Testis (tissue), 2 donors: ENCODE measurements around the gene NT5C.

Experiments
- POLR2A ChIP-seq: fragments of 450-650 bp; IDR thresholded peaks from one replicate; pipeline ENCODE4 v1.6.1; 2017; ENCODE audit warnings: antibody characterized with exemption, mild to moderate bottlenecking, moderate library complexity
- TF ChIP-seq, protein P1 (sequence below), 3 experiments: fragments of 450-650 bp in 2 of 3; fragments of 200-600 bp in 1 of 3; sonication (generic) in 1 of 3; IDR thresholded peaks; one replicate each; pipeline ENCODE4 v1.5.1; 2016 to 2019; ENCODE audit warnings: antibody characterized with exemption in 3 of 3, mild to moderate bottlenecking in 2 of 3, moderate library complexity in 1 of 3

- TF ChIP-seq, protein P1, sequence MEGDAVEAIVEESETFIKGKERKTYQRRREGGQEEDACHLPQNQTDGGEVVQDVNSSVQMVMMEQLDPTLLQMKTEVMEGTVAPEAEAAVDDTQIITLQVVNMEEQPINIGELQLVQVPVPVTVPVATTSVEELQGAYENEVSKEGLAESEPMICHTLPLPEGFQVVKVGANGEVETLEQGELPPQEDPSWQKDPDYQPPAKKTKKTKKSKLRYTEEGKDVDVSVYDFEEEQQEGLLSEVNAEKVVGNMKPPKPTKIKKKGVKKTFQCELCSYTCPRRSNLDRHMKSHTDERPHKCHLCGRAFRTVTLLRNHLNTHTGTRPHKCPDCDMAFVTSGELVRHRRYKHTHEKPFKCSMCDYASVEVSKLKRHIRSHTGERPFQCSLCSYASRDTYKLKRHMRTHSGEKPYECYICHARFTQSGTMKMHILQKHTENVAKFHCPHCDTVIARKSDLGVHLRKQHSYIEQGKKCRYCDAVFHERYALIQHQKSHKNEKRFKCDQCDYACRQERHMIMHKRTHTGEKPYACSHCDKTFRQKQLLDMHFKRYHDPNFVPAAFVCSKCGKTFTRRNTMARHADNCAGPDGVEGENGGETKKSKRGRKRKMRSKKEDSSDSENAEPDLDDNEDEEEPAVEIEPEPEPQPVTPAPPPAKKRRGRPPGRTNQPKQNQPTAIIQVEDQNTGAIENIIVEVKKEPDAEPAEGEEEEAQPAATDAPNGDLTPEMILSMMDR (IDR thresholded peaks at IDR 0.05), result peak in 1 of 3 experiments; percentile 20
- TF ChIP-seq POLR2A, result no peak
Measured at GRCh38 chr17:75130632-75131277, 787 bp downstream of the NT5C start.
